COLO829 (cell line): ENCODE results near the gene KCNJ16.

Experiments used
- DNase-seq: peaks from one replicate; pipeline ENCODE4 v3.0.0; 2012; ENCODE audit warnings: low spot score

The KCNJ16 gene

GRCh38 chr17:70070305-70071027, 4.6 kb upstream of the KCNJ16 start:
- DNase-seq: no peak

- DNase-seq: no peak
Measured at GRCh38 chr17:70071127-70071526, 3.9 kb upstream of the KCNJ16 start.

- no peak for DNase-seq
Measured at GRCh38 chr17:70071620-70072019, 3.4 kb upstream of the KCNJ16 start.

DNA sequence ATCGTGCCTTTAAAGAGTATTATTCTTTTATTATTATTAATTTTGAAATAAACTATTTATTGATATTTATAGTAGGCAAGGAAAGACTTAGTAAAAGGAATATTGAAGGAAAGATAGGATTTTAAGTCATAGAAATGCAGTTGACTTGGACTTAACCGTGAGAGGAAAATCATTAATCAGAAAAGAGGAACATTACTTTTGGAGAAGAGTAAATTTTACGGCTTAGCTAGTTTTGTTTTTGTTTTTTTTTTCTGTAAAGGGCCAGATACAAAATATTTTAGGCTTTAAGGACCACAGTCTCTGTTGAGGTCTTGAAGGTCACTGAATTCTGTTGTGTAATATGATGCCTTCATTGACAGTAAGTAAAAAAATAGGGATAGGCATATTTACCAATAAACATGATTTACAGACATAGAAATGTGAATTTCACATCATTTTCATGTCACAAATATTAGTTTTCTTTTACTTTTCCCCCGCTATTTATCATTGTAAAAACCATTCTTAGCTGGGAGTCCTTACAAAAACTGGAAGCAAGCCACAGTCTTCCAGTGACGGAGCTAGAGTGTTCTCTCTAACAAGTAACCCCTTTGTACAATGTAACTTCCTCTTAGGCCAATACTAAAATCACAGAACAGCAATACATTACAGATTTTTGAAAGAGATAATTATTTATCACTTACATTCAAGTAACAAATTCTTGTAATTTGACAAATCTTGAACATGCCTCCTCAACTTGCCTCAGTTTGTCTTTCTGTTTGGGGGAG, 2.3 kb upstream of the KCNJ16 start:
- peak; percentile 79 for DNase-seq

DNA sequence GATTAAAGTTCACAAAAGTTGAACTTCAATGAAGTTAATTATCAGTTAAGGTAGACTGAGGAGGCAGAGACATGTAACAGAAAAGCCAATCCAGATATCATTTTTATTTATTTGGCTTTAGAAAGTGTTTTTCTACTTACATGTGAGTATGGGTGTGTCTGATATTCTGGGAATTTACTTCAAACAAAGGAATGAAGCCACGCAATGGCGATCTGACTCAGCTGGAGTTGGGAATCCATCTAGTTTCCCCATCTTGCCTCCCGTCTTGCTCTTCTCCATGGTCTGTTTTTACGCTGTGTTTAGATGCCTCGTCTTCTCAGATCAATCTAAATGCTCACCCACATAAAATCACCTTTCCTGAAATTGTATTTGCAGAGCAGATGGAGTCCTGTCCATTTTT, 1.7 kb upstream of the KCNJ16 start:
- DNase-seq: no peak

DNA sequence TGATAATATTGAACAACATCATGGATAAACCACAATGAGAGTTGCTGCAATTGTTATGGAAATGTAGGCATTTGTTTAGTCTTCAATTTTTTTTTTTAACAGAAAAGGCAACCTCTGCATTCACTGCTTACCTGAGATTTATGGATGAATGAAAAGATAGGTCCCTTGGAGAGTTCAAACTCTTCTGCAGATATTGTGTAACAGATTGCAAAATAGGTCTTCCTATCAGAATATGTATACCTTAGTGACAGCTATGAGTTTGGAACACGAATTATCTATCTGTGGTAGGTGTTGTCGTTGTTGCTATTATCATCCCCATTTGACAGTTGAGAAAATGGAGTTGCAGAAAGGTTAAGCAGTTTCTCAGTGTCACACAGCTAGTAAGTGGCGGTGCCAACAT, 1.2 kb upstream of the KCNJ16 start:
- no peak for DNase-seq

DNA sequence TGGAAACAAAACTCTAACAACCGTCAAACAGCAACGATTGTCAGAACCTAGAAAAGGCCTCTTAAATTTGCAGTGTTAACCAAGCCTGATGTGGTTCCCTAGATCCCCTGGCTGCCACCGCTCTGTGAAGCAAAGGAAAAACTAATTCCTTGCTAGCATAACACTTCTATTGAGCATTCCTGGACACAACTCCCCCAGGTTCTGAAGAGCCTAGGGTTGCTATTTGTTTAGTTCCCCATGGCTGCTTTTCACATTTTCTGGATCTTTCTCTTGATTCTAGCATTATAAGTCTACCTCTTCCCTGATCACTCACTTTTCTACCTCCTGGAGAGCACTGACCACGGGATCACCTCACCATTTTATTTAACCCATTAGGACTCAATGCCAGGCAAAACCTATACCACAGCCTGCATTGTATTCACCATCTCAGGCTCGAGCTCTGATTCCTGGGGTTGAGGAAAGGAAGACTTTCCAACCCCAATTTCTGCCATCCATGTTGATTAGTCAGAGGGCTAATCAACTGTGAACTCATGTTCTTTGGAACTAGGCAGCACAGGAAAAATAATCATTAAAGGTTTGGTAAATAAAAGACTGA, 692 bp upstream of the KCNJ16 start:
- DNase-seq: no peak

- DNase-seq: peak; percentile 65
Measured at GRCh38 chr17:70076189-70076588, 1.2 kb downstream of the KCNJ16 start.

- no peak for DNase-seq
Measured at GRCh38 chr17:70076831-70077230, 1.8 kb downstream of the KCNJ16 start.

- DNase-seq: no peak
Measured at GRCh38 chr17:70078549-70078948, 3.5 kb downstream of the KCNJ16 start.

GRCh38 chr17:70078994-70079531, 4.0 kb downstream of the KCNJ16 start:
- DNase-seq: no peak

GRCh38 chr17:70080541-70081347, 5.7 kb downstream of the KCNJ16 start:
- no peak for DNase-seq

DNA sequence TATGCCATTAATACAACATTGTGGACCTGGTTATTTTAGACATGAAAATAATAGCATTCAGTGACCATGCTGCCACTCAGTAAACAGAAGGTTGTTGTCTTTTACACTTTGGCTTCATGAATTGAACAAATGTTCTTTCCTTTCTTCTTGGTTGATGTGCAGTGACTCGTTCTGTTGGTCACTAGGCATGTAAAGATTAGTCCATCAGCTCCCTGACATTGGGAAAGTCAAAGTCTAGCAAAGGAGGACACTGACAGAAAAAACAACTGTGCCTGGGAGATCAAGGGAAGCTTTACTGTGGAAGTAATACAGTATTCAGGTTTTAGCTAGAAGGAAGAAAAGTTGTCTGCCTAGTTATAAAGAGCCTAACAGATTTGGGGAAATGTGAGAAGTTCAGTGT, 6.9 kb downstream of the KCNJ16 start:
- DNase-seq: no peak

- no peak for DNase-seq
Measured at GRCh38 chr17:70084476-70084875, 9.5 kb downstream of the KCNJ16 start.

DNA sequence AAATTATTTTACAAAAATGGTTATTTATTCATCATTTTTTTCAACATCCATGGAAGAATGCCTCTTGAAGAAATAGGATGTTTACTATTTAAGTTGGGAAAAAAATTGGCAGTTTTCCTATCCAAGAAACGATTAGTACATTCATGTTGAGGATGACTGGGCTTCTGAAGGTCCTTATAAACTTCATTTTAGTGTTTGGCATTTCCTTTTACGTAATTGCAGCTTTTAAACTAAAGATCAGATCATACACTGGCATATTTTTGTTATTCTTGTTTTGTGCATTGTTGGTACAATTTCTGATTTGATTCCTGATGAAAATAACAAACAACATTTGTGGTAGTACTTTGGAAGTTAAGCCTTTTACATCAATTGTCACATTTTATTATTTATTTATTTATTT, 11.5 kb downstream of the KCNJ16 start:
- no peak for DNase-seq

DNA sequence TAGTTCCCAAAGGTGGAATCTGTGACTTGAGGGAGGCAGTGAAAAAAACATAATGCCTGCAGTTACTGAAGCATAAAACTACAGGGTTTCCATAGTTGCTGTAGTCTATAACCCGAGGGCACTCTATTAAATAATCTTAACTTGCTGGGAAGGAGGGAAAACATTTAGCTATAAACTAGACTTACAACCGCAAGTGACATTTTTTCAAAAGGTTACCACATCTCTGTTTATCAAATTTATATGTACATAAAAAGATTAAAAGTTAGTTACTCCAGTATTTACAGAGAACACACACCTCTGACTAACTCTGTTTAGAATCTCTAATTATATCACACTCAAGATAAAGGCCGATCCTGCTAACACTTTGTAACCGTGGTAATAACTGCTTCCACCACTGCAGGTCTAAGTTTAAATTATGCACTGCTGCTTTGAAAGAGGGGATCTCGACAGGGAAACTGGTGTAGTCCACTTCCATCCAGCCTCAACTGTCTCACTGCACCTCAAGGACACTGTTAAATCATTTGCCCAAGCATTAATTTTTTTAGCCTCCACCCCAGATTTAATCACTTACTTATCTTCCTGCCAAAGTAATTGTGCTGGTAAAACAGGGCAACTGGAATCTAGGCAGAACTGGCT, 14.6 kb downstream of the KCNJ16 start:
- no peak for DNase-seq

- DNase-seq: no peak
Measured at GRCh38 chr17:70091005-70091568, 16.1 kb downstream of the KCNJ16 start.

- no peak for DNase-seq
Measured at GRCh38 chr17:70091696-70092095, 16.7 kb downstream of the KCNJ16 start.

GRCh38 chr17:70093163-70093562, 18.1 kb downstream of the KCNJ16 start:
- DNase-seq: no peak

GRCh38 chr17:70095455-70095854, 20.4 kb downstream of the KCNJ16 start:
- no peak for DNase-seq

GRCh38 chr17:70096861-70097260, 21.8 kb downstream of the KCNJ16 start:
- DNase-seq: no peak
